ENCODE results near the gene TMOD1.

GRCh38 chr9:97543561-97543960 is 42.1 kb downstream of the TMOD1 start:
- no peak for TF ChIP-seq POLR2A (IDR thresholded peaks at IDR 0.05)
- no peak for TF ChIP-seq CTCF (IDR thresholded peaks at IDR 0.05 in 4 of 5, conservative IDR thresholded peaks at IDR 0.05 in 1 of 5)

Measured in gastrocnemius medialis (tissue), 4 donors.